IMR-90 (cell line): ENCODE measurements around the gene NCAPD3. TPM values are rescaled to one million over a fixed set of nuclear protein-coding genes. Genes with fewer than 3 reads are reported as not detected.

ENCODE experiments used
- ATAC-seq: fragments of 200-7000 bp; cut with Tn5 transposase; 2 replicates; pipeline ENCODE4 v1.9.1; 2020; ENCODE audit warnings: low read depth, mild to moderate bottlenecking, moderate library complexity
- BruUV-seq: library from RNA; stranded (reverse); fragments of 400-500 nt; replicated peaks from 2 replicates; lab custom pipeline; 2021; lab: Mats Ljungman, UMichigan
- CTCF ChIA-PET: fragments of 300-600 bp; formaldehyde crosslinking; extraction: SDS; loops from one replicate; lab custom pipeline; 2021; ENCODE audit warnings: antibody characterized with exemption; lab: Yijun Ruan, JAX
- POLR2A ChIA-PET: fragments of 300-600 bp; sonication (Branson Sonifier 250); formaldehyde crosslinking; loops from one replicate; lab custom pipeline; 2022; ENCODE audit warnings: antibody characterized with exemption; ENCODE audit not compliant: unreplicated experiment; lab: Charles Lee
- DNase-seq: peaks from one replicate; pipeline ENCODE4 v3.0.0; 2013
- H2AFZ ChIP-seq: replicated peaks from 2 replicates; pipeline ENCODE3; 2013; ENCODE audit warnings: low read length, mild to moderate bottlenecking; ENCODE audit not compliant: poor library complexity
- H2AK5ac ChIP-seq: 2 replicates; pipeline ENCODE4 v1.6.1; 2013; ENCODE audit warnings: low read depth, low read length, inconsistent platforms
- H2AK9ac ChIP-seq: replicated peaks from 2 replicates; pipeline ENCODE3; 2013; ENCODE audit warnings: mild to moderate bottlenecking, low read depth, low read length, moderate library complexity; ENCODE audit not compliant: poor library complexity
- H2BK120ac ChIP-seq: 2 replicates; pipeline ENCODE4 v1.6.1; 2013; ENCODE audit warnings: low read depth, low read length, inconsistent platforms
- H2BK15ac ChIP-seq: 3 replicates; pipeline ENCODE4 v1.6.1; 2013; ENCODE audit warnings: low read depth, low read length, inconsistent platforms
- H2BK20ac ChIP-seq: 2 replicates; pipeline ENCODE4 v1.6.1; 2013; ENCODE audit warnings: low read depth, mild to moderate bottlenecking, inconsistent platforms, low read length, moderate library complexity
- H2BK5ac ChIP-seq: 2 replicates; pipeline ENCODE4 v1.6.1; 2013; ENCODE audit warnings: mild to moderate bottlenecking, low read depth, low read length, inconsistent platforms; ENCODE audit not compliant: poor library complexity, severe bottlenecking
- H3K14ac ChIP-seq: replicated peaks from 2 replicates; pipeline ENCODE4 v1.6.1; 2013; ENCODE audit warnings: low read depth, low read length, inconsistent platforms
- H3K18ac ChIP-seq: 2 replicates; pipeline ENCODE4 v1.6.1; 2013; ENCODE audit warnings: low read depth, low read length, control low read depth
- H3K23ac ChIP-seq: 2 replicates; pipeline ENCODE4 v1.6.1; 2013; ENCODE audit warnings: low read depth, low read length, inconsistent platforms
- H3K27ac ChIP-seq: 2 replicates; pipeline ENCODE4 v1.5.1; 2013; ENCODE audit warnings: mild to moderate bottlenecking, control low read depth, low read length; ENCODE audit not compliant: insufficient read depth
- H3K27me3 ChIP-seq: 2 replicates; pipeline ENCODE4 v1.6.1; 2013; ENCODE audit warnings: low read length; ENCODE audit not compliant: control insufficient read depth, insufficient read depth
- H3K36me3 ChIP-seq: 2 replicates; pipeline ENCODE4 v1.6.1; 2013; ENCODE audit warnings: low read length, mixed read lengths; ENCODE audit not compliant: control insufficient read depth, insufficient read depth
- H3K4ac ChIP-seq: 2 replicates; pipeline ENCODE4 v1.6.1; 2013; ENCODE audit warnings: low read depth, low read length, inconsistent platforms
- H3K4me1 ChIP-seq: 2 replicates; pipeline ENCODE4 v1.6.1; 2013; ENCODE audit warnings: low read length, mixed read lengths; ENCODE audit not compliant: control insufficient read depth, insufficient read depth
- H3K4me2 ChIP-seq: 2 replicates; pipeline ENCODE4 v1.6.1; 2013; ENCODE audit warnings: low read depth, mild to moderate bottlenecking, control low read depth, low read length, moderate library complexity
- H3K4me3 ChIP-seq: 2 replicates; pipeline ENCODE4 v1.5.1; 2013; ENCODE audit warnings: low read depth, mild to moderate bottlenecking, control low read depth, low read length, moderate library complexity; ENCODE audit not compliant: insufficient read depth
- H3K56ac ChIP-seq: 2 replicates; pipeline ENCODE4 v1.6.1; 2013; ENCODE audit warnings: low read length, inconsistent platforms; ENCODE audit not compliant: insufficient read depth; ENCODE audit errors: extremely low read depth
- H3K79me1 ChIP-seq, 2 experiments: 2 replicates each; pipeline ENCODE4 v1.6.1; 2013; ENCODE audit warnings: low read length in 2 of 2, inconsistent platforms in 1 of 2, low read depth in 1 of 2
- H3K9ac ChIP-seq: 2 replicates; pipeline ENCODE4 v1.6.1; 2013; ENCODE audit warnings: low read depth, low read length, control low read depth
- H3K9me1 ChIP-seq: 2 replicates; pipeline ENCODE4 v1.6.1; 2013; ENCODE audit warnings: low read length, inconsistent platforms; ENCODE audit not compliant: insufficient read depth
- H3K9me3 ChIP-seq: 2 replicates; pipeline ENCODE4 v1.6.1; 2013; ENCODE audit warnings: low read length; ENCODE audit not compliant: control insufficient read depth, insufficient read depth
- H4K20me1 ChIP-seq: 2 replicates; pipeline ENCODE4 v1.6.1; 2013; ENCODE audit warnings: low read length, inconsistent platforms; ENCODE audit not compliant: insufficient read depth
- H4K5ac ChIP-seq: 2 replicates; pipeline ENCODE4 v1.6.1; 2013; ENCODE audit warnings: mild to moderate bottlenecking, low read depth, low read length, control low read depth
- H4K8ac ChIP-seq, 2 experiments: 2 replicates each; pipeline ENCODE4 v1.6.1; 2013; ENCODE audit warnings: low read depth in 2 of 2, low read length in 2 of 2, control low read depth in 1 of 2, inconsistent platforms in 1 of 2
- H4K91ac ChIP-seq: 2 replicates; pipeline ENCODE4 v1.6.1; 2013; ENCODE audit warnings: low read depth, low read length, inconsistent platforms; ENCODE audit not compliant: insufficient read depth
- CHD1 ChIP-seq: IDR thresholded peaks from 2 replicates; pipeline ENCODE4 v1.6.1; 2012; ENCODE audit warnings: low read depth, low read length, improper control_type of control experiment
- FOS ChIP-seq: fragments of 150-350 bp; IDR thresholded peaks from 2 replicates; pipeline ENCODE4 v1.6.1; 2016; ENCODE audit warnings: low read depth, low read length
- MAFK ChIP-seq: IDR thresholded peaks from 2 replicates; pipeline ENCODE4 v1.6.1; 2012; ENCODE audit warnings: low read depth, low read length, improper control_type of control experiment
- MAZ ChIP-seq: IDR thresholded peaks from 2 replicates; pipeline ENCODE4 v1.6.1; 2012; ENCODE audit warnings: low read depth, mild to moderate bottlenecking, low read length, improper control_type of control experiment, moderate library complexity, borderline replicate concordance
- MXI1 ChIP-seq: IDR thresholded peaks from 2 replicates; pipeline ENCODE4 v1.6.1; 2012; ENCODE audit warnings: low read depth, mild to moderate bottlenecking, low read length, moderate library complexity, borderline replicate concordance
- NFE2L2 ChIP-seq: fragments of 150-350 bp; IDR thresholded peaks from 2 replicates; pipeline ENCODE4 v1.6.1; 2016; ENCODE audit warnings: low read depth, mild to moderate bottlenecking, low read length
- RAD21 ChIP-seq: IDR thresholded peaks from 2 replicates; pipeline ENCODE4 v1.6.1; 2012; ENCODE audit warnings: low read length, improper control_type of control experiment
- RCOR1 ChIP-seq: IDR thresholded peaks from 2 replicates; pipeline ENCODE4 v1.6.1; 2012; ENCODE audit warnings: mild to moderate bottlenecking, low read length, improper control_type of control experiment; ENCODE audit not compliant: insufficient replicate concordance
- RFX5 ChIP-seq: IDR thresholded peaks from 2 replicates; pipeline ENCODE4 v1.8.0; 2012; ENCODE audit warnings: low read depth, mild to moderate bottlenecking, low read length, moderate library complexity
- SMC3 ChIP-seq: fragments of 150-350 bp; IDR thresholded peaks from 2 replicates; pipeline ENCODE4 v1.6.1; 2016; ENCODE audit warnings: low read depth, mild to moderate bottlenecking, antibody characterized with exemption, low read length, moderate library complexity
- WGBS, 2 experiments: methylation state at CpG; one replicate each; pipeline versions ENCODE4 v1.1.5 to v1.1.7; 2013; ENCODE audit warnings: missing lambda C conversion rate in 2 of 2; ENCODE audit not compliant: insufficient read length in 1 of 2; ENCODE audit errors: extremely low coverage in 2 of 2; 5-methylcytosine and 5-hydroxymethylcytosine counted together
- dilution Hi-C: fragments of 300-500 bp; cut with HindIII; formaldehyde crosslinking; loops from one replicate; pipeline ENCODE4 v1.14.3; 2018; ENCODE audit warnings: low sequenced_read_pairs; ENCODE audit not compliant: unreplicated experiment
- in situ Hi-C: fragments of 300-500 bp; cut with MboI; formaldehyde crosslinking; loops from 3 replicates; pipeline ENCODE4 v1.14.3; 2019; ENCODE audit warnings: low sequenced_read_pairs, inconsistent platforms, mixed read lengths
- intact Hi-C: fragments of 100-400 bp; cut with micrococcal nuclease; formaldehyde crosslinking; loops from 2 replicates; pipeline ENCODE4 v1.10.0; 2022
- polyA plus RNA-seq, 3 experiments: library from polyadenylated mRNA; depleted of rRNA; stranded (reverse); fragments of >200 nt; gene quantifications; 2 replicates each; pipeline ENCODE4 v1.2.3, GENCODE V29; 2012; ENCODE audit warnings: low replicate concordance in 1 of 3
- total RNA-seq: library from RNA; depleted of rRNA; stranded (reverse); fragments of >200 nt; gene quantifications from 2 replicates; pipeline ENCODE4 v1.2.3, GENCODE V29; 2012
- TF ChIP-seq, protein P1 (sequence below): fragments of 150-350 bp; IDR thresholded peaks from 2 replicates; pipeline ENCODE4 v1.6.1; 2016; ENCODE audit warnings: low read depth, mild to moderate bottlenecking, low read length, moderate library complexity, borderline replicate concordance
- TF ChIP-seq, protein P2 (sequence below): fragments of 150-350 bp; IDR thresholded peaks from 2 replicates; pipeline ENCODE4 v1.6.1; 2017; ENCODE audit warnings: mild to moderate bottlenecking, antibody characterized with exemption, low read length, low read depth

NCAPD3 gene
- total and polyA plus RNA-seq, 2 of the 4 experiments (the other 2 are of a cell fraction): 18.0 to 19.2 TPM

- no peak overlapping the region for H4K91ac ChIP-seq
- no peak overlapping the region for H4K5ac ChIP-seq
- WGBS, 2 experiments: no CpG with 5 or more reads among the region's 3 CpGs
- peaks cover 0 to 6% of the 10 kb centered on the region in 2 experiments; a peak in 2 of 4 replicates for H3K79me1 ChIP-seq
- ChIA-PET CTCF (interaction anchor here (2.2 kb wide), 1 partner anchor 94 kb away, joined by 7 read pairs; no protein-coding TSS in a partner anchor), POLR2A (no interaction called here)
- no peak overlapping the region for H3K18ac ChIP-seq
- H3K4ac ChIP-seq: no peak overlapping the region
- in situ Hi-C loops: loop anchor here (5.0 to 10.0 kb wide), 2 partner anchors 96 to 219 kb away; no protein-coding TSS in a partner anchor
- H3K27me3 ChIP-seq: no peaks in the 10 kb centered on the region
- no peak overlapping the region for H2BK20ac ChIP-seq
- H3K4me1 ChIP-seq: 0 out of 2 replicates have a peak, but pooled peaks cover 3% of the 10 kb centered on the region
- intact Hi-C loops: no loop called here
- H3K23ac ChIP-seq: no peak overlapping the region
- H3K36me3 ChIP-seq: peaks cover 12% of the 10 kb centered on the region
- ATAC-seq: no peak
- no peak overlapping the region for H3K14ac ChIP-seq
- BruUV-seq: no TSS peak
- no peak overlapping the region for H2BK5ac ChIP-seq
- H4K20me1 ChIP-seq: peaks cover 3% of the 10 kb centered on the region; the same call in 1 of the 2 replicates
- no peak overlapping the region for H2AFZ ChIP-seq
- no peak for TF ChIP-seq MAZ
- TF ChIP-seq RCOR1: no peak
- no peak for TF ChIP-seq RAD21
- TF ChIP-seq RFX5: no peak
- no peak for TF ChIP-seq SMC3
- no peak for TF ChIP-seq NFE2L2
- no peak for TF ChIP-seq FOS
- TF ChIP-seq MXI1: no peak
- TF ChIP-seq CHD1: no peak
- TF ChIP-seq, protein P1, sequence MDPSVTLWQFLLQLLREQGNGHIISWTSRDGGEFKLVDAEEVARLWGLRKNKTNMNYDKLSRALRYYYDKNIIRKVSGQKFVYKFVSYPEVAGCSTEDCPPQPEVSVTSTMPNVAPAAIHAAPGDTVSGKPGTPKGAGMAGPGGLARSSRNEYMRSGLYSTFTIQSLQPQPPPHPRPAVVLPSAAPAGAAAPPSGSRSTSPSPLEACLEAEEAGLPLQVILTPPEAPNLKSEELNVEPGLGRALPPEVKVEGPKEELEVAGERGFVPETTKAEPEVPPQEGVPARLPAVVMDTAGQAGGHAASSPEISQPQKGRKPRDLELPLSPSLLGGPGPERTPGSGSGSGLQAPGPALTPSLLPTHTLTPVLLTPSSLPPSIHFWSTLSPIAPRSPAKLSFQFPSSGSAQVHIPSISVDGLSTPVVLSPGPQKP: no peak
- TF ChIP-seq, protein P2, sequence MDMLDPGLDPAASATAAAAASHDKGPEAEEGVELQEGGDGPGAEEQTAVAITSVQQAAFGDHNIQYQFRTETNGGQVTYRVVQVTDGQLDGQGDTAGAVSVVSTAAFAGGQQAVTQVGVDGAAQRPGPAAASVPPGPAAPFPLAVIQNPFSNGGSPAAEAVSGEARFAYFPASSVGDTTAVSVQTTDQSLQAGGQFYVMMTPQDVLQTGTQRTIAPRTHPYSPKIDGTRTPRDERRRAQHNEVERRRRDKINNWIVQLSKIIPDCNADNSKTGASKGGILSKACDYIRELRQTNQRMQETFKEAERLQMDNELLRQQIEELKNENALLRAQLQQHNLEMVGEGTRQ: no peak
- TF ChIP-seq MAFK: no peak
- no peaks in the 10 kb centered on the region for H3K9me1 ChIP-seq
- no peak overlapping the region for H3K9ac ChIP-seq
- H3K4me2 ChIP-seq: no peak overlapping the region
- dilution Hi-C loops: no loop called here
- H3K27ac ChIP-seq: no peak overlapping the region
- no peak overlapping the region for H4K8ac ChIP-seq
- no peak overlapping the region for H2AK9ac ChIP-seq
- no peak overlapping the region for H2BK15ac ChIP-seq
- no peak overlapping the region for H2AK5ac ChIP-seq
- no peak overlapping the region for H2BK120ac ChIP-seq
- H3K4me3 ChIP-seq: no peak overlapping the region
- DNase-seq: no peak
- H3K56ac ChIP-seq: no peak overlapping the region
- no peaks in the 10 kb centered on the region for H3K9me3 ChIP-seq
Observed at GRCh38 chr11:134143801-134144200, 80.0 kb downstream of the NCAPD3 start.
